ENCODE data around the gene MBNL1.

MBNL1 gene

GRCh38 chr3:152272771-152273242 lies 4.1 kb downstream of the MBNL1 start:
- DNase-seq (ENCODE audit: low read depth), result no peak

DNA sequence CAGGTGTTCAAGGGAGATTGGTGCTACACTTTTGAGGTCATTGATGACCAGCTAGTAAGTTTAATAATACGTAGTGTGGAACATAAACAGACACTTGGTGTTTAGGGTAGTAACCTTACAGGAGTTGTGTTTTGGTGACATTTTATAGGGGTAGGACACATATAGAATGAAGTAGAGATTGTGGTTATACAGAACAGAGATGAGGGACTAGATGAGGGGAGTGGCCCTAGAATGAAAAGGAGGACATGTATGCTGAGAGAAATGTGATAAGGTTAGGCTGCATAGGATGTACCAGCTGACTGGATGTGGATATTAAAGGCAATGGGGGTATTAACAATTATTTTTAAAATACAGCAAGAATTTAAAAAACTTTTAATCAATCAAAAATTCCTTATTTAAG lies 8.0 kb downstream of the MBNL1 start:
- DNase-seq (ENCODE audit: low read depth), result no peak

- DNase-seq (ENCODE audit: low read depth), result no peak
Measured at GRCh38 chr3:152277198-152277597, 8.5 kb downstream of the MBNL1 start.

- no peak for DNase-seq (ENCODE audit: low read depth)
Measured at GRCh38 chr3:152278756-152279427, 10.2 kb downstream of the MBNL1 start.

- no peak for DNase-seq (ENCODE audit: low read depth)
Measured at GRCh38 chr3:152279479-152279878, 10.8 kb downstream of the MBNL1 start.

- DNase-seq (ENCODE audit: low read depth), result no peak
Measured at GRCh38 chr3:152280539-152280938, 11.8 kb downstream of the MBNL1 start.

DNA sequence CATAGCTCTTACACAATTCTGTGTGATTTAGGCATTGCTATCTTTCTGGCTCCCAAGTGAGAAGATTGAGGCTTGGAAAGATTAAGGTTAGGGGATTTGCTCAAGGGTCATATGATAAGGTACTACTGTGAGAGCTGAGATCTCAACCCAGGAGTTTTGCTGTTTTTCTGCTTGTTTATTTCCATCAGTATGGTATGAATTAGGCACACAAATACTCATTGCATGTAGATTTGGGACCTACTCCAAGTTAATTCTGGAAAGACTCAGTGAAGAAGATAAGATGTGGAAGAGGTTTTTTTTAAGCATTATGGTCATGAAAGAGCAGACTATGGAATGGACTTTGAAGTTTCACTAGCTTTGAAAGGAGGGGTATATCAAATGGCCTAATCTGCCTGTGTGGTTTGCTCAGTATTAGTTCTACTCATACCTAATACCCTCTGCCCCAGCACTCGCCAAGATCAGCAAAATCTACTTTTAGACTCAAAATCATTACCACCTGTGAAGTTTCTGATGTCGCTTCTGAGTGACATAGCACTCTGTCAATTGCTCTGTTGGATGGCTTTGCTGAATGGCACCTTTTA lies 12.5 kb downstream of the MBNL1 start:
- DNase-seq (ENCODE audit: low read depth), result no peak

DNA sequence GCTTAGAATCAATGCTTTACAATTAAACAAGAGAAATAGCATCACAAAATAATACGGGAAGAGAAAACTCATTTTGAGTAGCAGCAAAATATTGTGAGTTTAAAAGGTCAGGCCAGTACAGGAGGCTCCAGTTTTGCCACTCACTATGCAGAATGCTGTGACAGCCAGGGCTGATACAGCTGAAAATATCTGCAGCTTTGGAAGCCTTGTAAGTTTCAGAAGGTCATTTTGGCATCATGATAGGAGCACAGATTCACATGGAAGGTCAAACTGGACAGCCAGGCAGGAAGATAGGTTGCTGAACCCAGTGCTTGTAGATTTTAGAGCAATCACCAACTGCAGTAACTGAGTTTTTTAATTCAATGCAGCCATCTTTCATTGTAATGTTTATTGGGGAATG lies 14.1 kb downstream of the MBNL1 start:
- no peak for DNase-seq (ENCODE audit: low read depth)

- DNase-seq (ENCODE audit: low read depth), result no peak
Measured at GRCh38 chr3:152283492-152284381, 15.0 kb downstream of the MBNL1 start.

- DNase-seq (ENCODE audit: low read depth), result no peak
Measured at GRCh38 chr3:152284906-152285305, 16.2 kb downstream of the MBNL1 start.

DNA sequence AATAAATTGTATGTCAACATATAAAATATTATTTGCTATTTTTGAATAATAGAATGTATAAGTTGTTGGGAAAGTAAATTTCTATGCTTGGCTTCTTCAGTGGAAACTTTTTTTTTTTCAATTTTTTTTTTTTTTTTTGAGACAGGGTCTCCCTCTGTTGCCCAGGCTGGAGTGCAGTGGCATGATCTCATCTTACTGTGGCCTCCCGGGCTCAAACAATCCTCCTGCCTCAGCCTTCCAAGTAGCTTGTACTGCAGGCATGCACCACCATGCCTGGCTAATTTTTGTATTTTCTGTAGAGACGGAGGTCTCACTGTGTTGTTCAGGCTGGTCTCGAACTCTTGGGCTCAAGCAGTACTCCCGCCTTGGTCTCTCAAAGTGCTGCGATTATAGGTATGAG lies 16.8 kb downstream of the MBNL1 start:
- DNase-seq (ENCODE audit: low read depth), result no peak

DNA sequence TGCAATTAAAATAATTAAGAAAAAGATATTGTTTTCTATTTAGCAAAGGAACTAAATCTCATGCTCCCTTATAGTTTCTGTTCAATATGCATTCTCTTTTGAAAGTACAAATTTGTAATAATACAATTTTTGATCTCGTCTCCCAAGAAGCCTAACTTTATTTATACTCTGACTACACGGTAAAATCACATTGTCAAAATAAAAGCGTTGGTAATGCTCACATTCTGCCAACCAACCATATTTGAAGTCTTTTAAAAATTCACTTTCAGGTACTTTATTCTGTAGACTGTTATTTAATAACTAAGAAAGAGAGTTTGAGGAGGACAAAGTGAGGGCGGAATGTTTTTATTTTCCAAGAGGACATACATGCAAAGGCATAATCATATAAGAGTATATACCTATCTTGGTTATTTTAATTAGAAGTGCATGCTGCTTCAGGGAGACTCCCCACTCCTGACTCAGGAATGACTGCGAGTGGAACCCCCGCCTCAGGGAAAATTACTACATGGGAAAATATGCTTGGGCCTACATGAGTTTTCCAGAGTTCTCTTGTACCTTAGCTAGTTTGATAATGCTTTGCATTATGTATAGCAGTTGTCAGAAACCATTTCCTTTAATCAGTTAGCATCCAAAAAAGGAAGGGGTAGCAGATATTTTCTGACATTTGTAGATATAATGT lies 19.3 kb downstream of the MBNL1 start:
- no peak for DNase-seq (ENCODE audit: low read depth)

GRCh38 chr3:152288681-152289080 lies 20.0 kb downstream of the MBNL1 start:
- no peak for DNase-seq (ENCODE audit: low read depth)

- DNase-seq (ENCODE audit: low read depth), result no peak
Measured at GRCh38 chr3:152289708-152290107, 21.0 kb downstream of the MBNL1 start.

GRCh38 chr3:152290374-152290773 lies 21.6 kb downstream of the MBNL1 start:
- DNase-seq (ENCODE audit: low read depth), result no peak

GRCh38 chr3:152291238-152291637 lies 22.5 kb downstream of the MBNL1 start:
- DNase-seq (ENCODE audit: low read depth), result no peak

GRCh38 chr3:152291649-152292066 lies 22.9 kb downstream of the MBNL1 start:
- no peak for DNase-seq (ENCODE audit: low read depth)

DNA sequence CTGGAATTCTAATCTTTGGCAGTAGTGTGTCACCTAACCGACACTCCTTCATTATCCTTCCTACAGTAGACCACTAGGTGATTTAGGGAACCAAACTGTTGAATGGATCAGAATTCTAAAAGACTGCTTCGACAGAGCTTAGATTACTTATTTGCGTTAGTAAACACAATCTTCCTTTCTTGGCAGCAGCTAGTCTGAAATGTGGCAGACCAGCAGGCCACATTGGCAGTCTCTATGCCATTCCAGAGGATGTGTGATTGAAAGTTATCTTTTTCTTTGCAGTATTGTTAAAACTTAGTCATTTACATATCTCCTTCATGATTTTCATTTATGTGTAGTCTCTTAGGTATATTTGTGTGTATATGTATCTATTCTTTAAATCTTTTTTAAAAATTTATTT lies 23.6 kb downstream of the MBNL1 start:
- no peak for DNase-seq (ENCODE audit: low read depth)

- no peak for DNase-seq (ENCODE audit: low read depth)
Measured at GRCh38 chr3:152293347-152294006, 24.7 kb downstream of the MBNL1 start.

GRCh38 chr3:152295344-152295743 lies 26.6 kb downstream of the MBNL1 start:
- no peak for DNase-seq (ENCODE audit: low read depth)

GRCh38 chr3:152295806-152296205 lies 27.1 kb downstream of the MBNL1 start:
- no peak for DNase-seq (ENCODE audit: low read depth)

GRCh38 chr3:152296382-152296781 lies 27.7 kb downstream of the MBNL1 start:
- no peak for DNase-seq (ENCODE audit: low read depth)

Measured in T follicular helper cell (primary cell).